K562 (cell line): ENCODE measurements around the gene C18orf32. TPM values are rescaled to one million over a fixed set of nuclear protein-coding genes. Genes with fewer than 3 reads are reported as not detected.

Source experiments
- ATAC-seq: fragments of 200-7000 bp; cut with Tn5 transposase; 3 replicates; pipeline ENCODE4 v1.9.1; 2020; ENCODE audit warnings: moderate library complexity
- BruUV-seq: library from RNA; stranded (reverse); fragments of 400-500 nt; replicated peaks from 2 replicates; lab custom pipeline; 2021; lab: Mats Ljungman, UMichigan
- CTCF ChIA-PET: fragments of 300-600 bp; formaldehyde crosslinking; extraction: SDS; loops from one replicate; lab custom pipeline; 2021; ENCODE audit warnings: low intra/inter-chr PET ratio; lab: Yijun Ruan, JAX
- POLR2A ChIA-PET: fragments of 300-600, 350-650 bp; sonication (Branson Sonifier 250); formaldehyde crosslinking; extraction: SDS; loops from one replicate; lab custom pipeline; 2021; ENCODE audit warnings: antibody characterized with exemption, inconsistent platforms; lab: Yijun Ruan, JAX
- DNase-seq, 4 experiments: peaks; one replicate each; pipeline versions ENCODE4 v3.0.0 to v3.0.0-alpha.2; 2011 to 2018; ENCODE audit warnings: low spot score in 3 of 4, mixed read lengths in 3 of 4; ENCODE audit errors: extremely low read depth in 1 of 4
- FAIRE-seq: peaks from 2 replicates; lab custom pipeline; 2011; peaks lifted over from hg19 to GRCh38; lab: Jason Lieb, UNC
- H2AFZ ChIP-seq: 2 replicates; pipeline ENCODE4 v1.6.0; 2011; ENCODE audit warnings: low read depth, low read length, control low read depth, inconsistent platforms
- H3K27ac ChIP-seq: fragments of 200-600 bp; 3 replicates; pipeline ENCODE4 v1.8.0; 2011; ENCODE audit warnings: low read depth, mild to moderate bottlenecking, control low read depth, inconsistent platforms, low read length, moderate library complexity, mixed read lengths; ENCODE audit errors: extremely low read depth
- H3K27me3 ChIP-seq, 2 experiments: fragments of 300-600 bp in 1 of 2; 2 replicates in 1 of 2; 3 replicates in 1 of 2; pipeline versions ENCODE4 v1.6.0 to v1.8.0; 2011; ENCODE audit warnings: inconsistent platforms in 2 of 2, low read length in 2 of 2, mild to moderate bottlenecking in 1 of 2, mixed read lengths in 1 of 2, moderate library complexity in 1 of 2; ENCODE audit not compliant: control insufficient read depth in 2 of 2, insufficient read depth in 2 of 2
- H3K36me3 ChIP-seq: fragments of 300-600 bp; 3 replicates; pipeline ENCODE4 v1.8.0; 2011; ENCODE audit warnings: mild to moderate bottlenecking, low read length, inconsistent platforms; ENCODE audit not compliant: control insufficient read depth, insufficient read depth
- H3K4me1 ChIP-seq, 2 experiments: fragments of 200-600 bp in 1 of 2; replicated peaks in 1 of 2; 2 replicates in 1 of 2; 3 replicates in 1 of 2; pipeline versions ENCODE4 v1.5.1 to v1.8.0; 2011; ENCODE audit warnings: inconsistent platforms in 2 of 2, low read length in 2 of 2, mild to moderate bottlenecking in 1 of 2, mixed read lengths in 1 of 2, moderate library complexity in 1 of 2; ENCODE audit not compliant: control insufficient read depth in 2 of 2, insufficient read depth in 2 of 2
- H3K4me2 ChIP-seq: 2 replicates; pipeline ENCODE4 v1.6.1; 2011; ENCODE audit warnings: low read length, control low read depth, inconsistent platforms, mixed read lengths; ENCODE audit not compliant: insufficient read depth
- H3K4me3 ChIP-seq: fragments of 200-600 bp; sonication (generic), shearing (Covaris generic); 2 replicates; pipeline ENCODE4 v1.5.1; 2016; ENCODE audit warnings: control low read depth, inconsistent platforms
- H3K79me2 ChIP-seq: fragments of 200-600 bp; 3 replicates; pipeline ENCODE4 v1.8.0; 2011; ENCODE audit warnings: low read length, inconsistent platforms; ENCODE audit not compliant: control insufficient read depth, insufficient read depth
- H3K9ac ChIP-seq, 2 experiments: 2 replicates each; pipeline versions ENCODE4 v1.6.0 to v1.6.1; 2011; ENCODE audit warnings: low read depth in 2 of 2, low read length in 2 of 2, control low read depth in 1 of 2, inconsistent platforms in 1 of 2, mild to moderate bottlenecking in 1 of 2, mixed read lengths in 1 of 2; ENCODE audit not compliant: insufficient read depth in 1 of 2
- H3K9me1 ChIP-seq: one replicate; pipeline ENCODE4 v1.6.0; 2011; ENCODE audit warnings: inconsistent platforms, mild to moderate bottlenecking, low read length, moderate library complexity; ENCODE audit not compliant: control insufficient read depth, insufficient read depth
- H3K9me3 ChIP-seq: replicated peaks from 2 replicates; pipeline ENCODE4 v1.5.1; 2011; ENCODE audit warnings: low read depth, low read length, inconsistent platforms; ENCODE audit not compliant: control insufficient read depth, insufficient read depth
- H4K20me1 ChIP-seq: replicated peaks from 2 replicates; pipeline ENCODE4 v1.6.1; 2011; ENCODE audit warnings: low read length, inconsistent platforms, mixed read lengths; ENCODE audit not compliant: control insufficient read depth, insufficient read depth
- CHD1 ChIP-seq: fragments of 200-600 bp; sonication (generic); IDR thresholded peaks from one replicate; pipeline ENCODE4 v1.6.1; 2012; ENCODE audit warnings: mild to moderate bottlenecking, moderate library complexity, low read length, inconsistent platforms
- ETV1 ChIP-seq: fragments of 450-650 bp; conservative IDR thresholded peaks from 2 replicates; pipeline ENCODE4 v1.6.1; 2016; ENCODE audit warnings: missing genetic modification characterization, control low read depth, low read depth, missing compliant biosample characterization
- GABPB1 ChIP-seq: sonication (generic); formaldehyde crosslinking; IDR thresholded peaks from 2 replicates; pipeline ENCODE4 v1.8.0; 2022; ENCODE audit warnings: mild to moderate bottlenecking, missing genetic modification reagents
- IRF1 ChIP-seq: sonication (generic); formaldehyde crosslinking; IDR thresholded peaks from 2 replicates; pipeline ENCODE4 v1.8.0; 2022; ENCODE audit warnings: missing genetic modification reagents, mild to moderate bottlenecking, borderline replicate concordance
- MTA1 ChIP-seq: fragments of 450-650 bp; IDR thresholded peaks from 2 replicates; pipeline ENCODE4 v1.6.1; 2017; ENCODE audit warnings: borderline replicate concordance
- PHF8 ChIP-seq: fragments of 200-600 bp; sonication (generic); IDR thresholded peaks from 2 replicates; pipeline ENCODE4 v1.6.1; 2012; ENCODE audit warnings: mixed run types, mild to moderate bottlenecking, inconsistent platforms, low read length, moderate library complexity, borderline replicate concordance
- TFAM ChIP-seq: fragments of 250-450 bp; sonication (Bioruptor Pico); conservative IDR thresholded peaks from 2 replicates; pipeline ENCODE4 v1.5.0; 2021; ENCODE audit warnings: mild to moderate bottlenecking, moderate library complexity
- WGBS: fragments of 100-300 bp; shearing (Covaris generic); methylation state at CpG from one replicate; pipeline ENCODE4 v1.1.6; 2016; ENCODE audit warnings: low coverage, mixed read lengths; ENCODE audit not compliant: insufficient coverage; ENCODE audit errors: missing lambda C conversion rate; 5-methylcytosine and 5-hydroxymethylcytosine counted together
- in situ Hi-C: fragments of 300-500 bp; cut with MboI; formaldehyde crosslinking; loops from 4 replicates; pipeline ENCODE4 v1.15.0; 2018; ENCODE audit warnings: inconsistent platforms, mixed read lengths
- intact Hi-C: fragments of 100-400 bp; cut with micrococcal nuclease; formaldehyde crosslinking; loops from 2 replicates; pipeline ENCODE4 v1.14.2; 2022
- polyA plus RNA-seq, 8 experiments: library from polyadenylated mRNA; depleted of rRNA in 4 of 8; stranded (reverse) in 5 of 8; unstranded in 3 of 8; fragments of >200 nt; fragmentation: Nextera tagmentation in 2 of 8; fragmentation: Illumina TruSeq in 1 of 8; extraction: Ambion mirVana in 2 of 8; extraction: Trizol in 1 of 8; gene quantifications; 2 replicates each; pipeline versions ENCODE4 v1.2.1 to v1.2.3, GENCODE V29; 2011 to 2014; ENCODE audit warnings: inconsistent platforms in 1 of 8, missing spikeins in 1 of 8
- total RNA-seq, 7 experiments: library from RNA; depleted of rRNA in 6 of 7; stranded (reverse); fragments of >200 nt in 6 of 7; fragmentation: Illumina TruSeq in 2 of 7; extraction: Trizol in 2 of 7; gene quantifications; 2 replicates each; pipeline versions ENCODE4 v1.2.1 to v1.2.3, GENCODE V29; 2011 to 2021; ENCODE audit warnings: low replicate concordance in 1 of 7

The C18orf32 gene
- total and polyA plus RNA-seq, 9 of the 15 experiments (the other 6 are each of a cell fraction or from before 2014, with no cell fraction given) = 8.5 to 35.0 (median 20.4) TPM

GRCh38 chr18:49524951-49525350 is 37.9 kb upstream of the C18orf32 start:
- Histone ChIP-seq H2AFZ (no peak overlapping the region), H3K27me3 (no peaks in the 10 kb centered on the region), H3K9me3 (no peaks in the 10 kb centered on the region), H3K4me3 (no peak overlapping the region), H3K27ac (no peak overlapping the region), H3K9ac (no peak overlapping the region), H3K4me1 (peaks cover 4 to 28% of the 10 kb centered on the region in 2 experiments; a peak in 4 of 5 replicates), H3K4me2 (no peak overlapping the region), H4K20me1 (no peaks in the 10 kb centered on the region), H3K36me3 (no peaks in the 10 kb centered on the region)
- in situ Hi-C loops = no loop called here
- BruUV-seq = no TSS peak
- FAIRE-seq = no peak
- intact Hi-C loops = no loop called here
- no peak for DNase-seq
- ATAC-seq = no peak
- POLR2A ChIA-PET = interaction anchor here (0.6 to 1.1 kb wide), 4 partner anchors 16 to 769 kb away, joined by 3 to 6 read pairs (median 3); no protein-coding TSS in a partner anchor
- 100% methylated on average over 1 of the region's 2 CpGs for WGBS
- no peak for TF ChIP-seq MTA1
- no peak for TF ChIP-seq ETV1 (tag)
- no peak for TF ChIP-seq CHD1
- TF ChIP-seq GABPB1 (CRISPR knock-in tag) = no peak
- no peak for TF ChIP-seq PHF8
- TF ChIP-seq IRF1 (CRISPR knock-in tag) = no peak
- TF ChIP-seq TFAM (CRISPR knock-in tag) = no peak
- TF ChIP-seq, all 486 proteins: peak for 0
- CTCF ChIA-PET = no interaction called here
- H3K79me2 ChIP-seq = no peaks in the 10 kb centered on the region
- no peaks in the 10 kb centered on the region for H3K9me1 ChIP-seq
